GM12864 (cell line): ENCODE data around the gene LPA.

Experiments used
- DNase-seq: peaks from one replicate; pipeline ENCODE4 v3.0.0-alpha.2; 2011; ENCODE audit warnings: low read depth
- H3K4me3 ChIP-seq: 2 replicates; pipeline ENCODE4 v1.5.1; 2011; ENCODE audit warnings: mild to moderate bottlenecking, low read depth, low read length, control low read depth
- CTCF ChIP-seq: IDR thresholded peaks from 2 replicates; pipeline ENCODE4 v1.5.1; 2011; ENCODE audit warnings: low read depth, mild to moderate bottlenecking, moderate library complexity, low read length, control low read depth, inconsistent platforms; ENCODE audit errors: missing control alignments

The LPA gene

GRCh38 chr6:160487116-160487515, 177.0 kb downstream of the LPA start:
- TF ChIP-seq CTCF = no peak
- H3K4me3 ChIP-seq = no peak overlapping the region
- DNase-seq = no peak
